HEK293T (cell line): ENCODE measurements around the gene CCDC152.

Source experiments
- CTCF ChIA-PET: fragments of 350-600 bp; formaldehyde crosslinking; extraction: SDS; loops from one replicate; lab custom pipeline; 2021; ENCODE audit warnings: antibody characterized with exemption, inconsistent platforms; lab: Yijun Ruan, JAX
- POLR2A ChIA-PET: fragments of 350-600 bp; formaldehyde crosslinking; extraction: SDS; loops from one replicate; lab custom pipeline; 2020; ENCODE audit warnings: antibody characterized with exemption, inconsistent platforms; lab: Yijun Ruan, JAX
- DNase-seq: peaks from one replicate; pipeline ENCODE4 v3.0.0; 2012; ENCODE audit warnings: mixed read lengths; ENCODE audit errors: extremely low spot score
- ARNT ChIP-seq: fragments of 450-650 bp; IDR thresholded peaks from 2 replicates; pipeline ENCODE4 v1.6.1; 2017; ENCODE audit warnings: mild to moderate bottlenecking
- BHLHE40 ChIP-seq: fragments of 450-650 bp; IDR thresholded peaks from 2 replicates; pipeline ENCODE4 v1.6.1; 2016; ENCODE audit warnings: mild to moderate bottlenecking, moderate library complexity, borderline replicate concordance
- CTBP1 ChIP-seq: fragments of 450-650 bp; IDR thresholded peaks from 2 replicates; pipeline ENCODE4 v1.6.1; 2016; ENCODE audit warnings: borderline replicate concordance
- ELF4 ChIP-seq: fragments of 450-650 bp; IDR thresholded peaks from 2 replicates; pipeline ENCODE4 v1.6.1; 2017; ENCODE audit warnings: antibody characterized with exemption
- FOXA1 ChIP-seq: fragments of 450-650 bp; IDR thresholded peaks from 2 replicates; pipeline ENCODE4 v1.6.1; 2016; ENCODE audit warnings: mild to moderate bottlenecking
- FOXK2 ChIP-seq: fragments of 450-650 bp; IDR thresholded peaks from 2 replicates; pipeline ENCODE4 v1.6.1; 2016; ENCODE audit warnings: mild to moderate bottlenecking
- FOXM1 ChIP-seq: fragments of 450-650 bp; IDR thresholded peaks from 2 replicates; pipeline ENCODE4 v1.6.1; 2017; ENCODE audit warnings: mild to moderate bottlenecking, borderline replicate concordance
- HDGF ChIP-seq: fragments of 450-650 bp; IDR thresholded peaks from 2 replicates; pipeline ENCODE4 v1.6.1; 2017; ENCODE audit warnings: antibody characterized with exemption, borderline replicate concordance
- L3MBTL2 ChIP-seq: fragments of 450-650 bp; conservative IDR thresholded peaks from 2 replicates; pipeline ENCODE4 v1.6.1; 2016; ENCODE audit warnings: mild to moderate bottlenecking
- LEF1 ChIP-seq: fragments of 450-650 bp; IDR thresholded peaks from 2 replicates; pipeline ENCODE4 v1.6.1; 2017; ENCODE audit warnings: mild to moderate bottlenecking, borderline replicate concordance
- NFRKB ChIP-seq: fragments of 450-650 bp; IDR thresholded peaks from 2 replicates; pipeline ENCODE4 v1.6.1; 2016; ENCODE audit warnings: mild to moderate bottlenecking, moderate library complexity
- SP1 ChIP-seq: fragments of 450-650 bp; IDR thresholded peaks from 2 replicates; pipeline ENCODE4 v1.6.1; 2017
- SUZ12 ChIP-seq: fragments of 450-650 bp; IDR thresholded peaks from 2 replicates; pipeline ENCODE4 v1.6.1; 2016; ENCODE audit warnings: mild to moderate bottlenecking
- TARDBP ChIP-seq: fragments of 450-650 bp; IDR thresholded peaks from 2 replicates; pipeline ENCODE4 v1.6.1; 2016
- ZNF384 ChIP-seq: fragments of 450-650 bp; IDR thresholded peaks from 2 replicates; pipeline ENCODE4 v1.6.1; 2016
- TF ChIP-seq, protein P1 (sequence below): fragments of 450-650 bp; IDR thresholded peaks from 2 replicates; pipeline ENCODE4 v1.6.1; 2016

The CCDC152 gene

DNA sequence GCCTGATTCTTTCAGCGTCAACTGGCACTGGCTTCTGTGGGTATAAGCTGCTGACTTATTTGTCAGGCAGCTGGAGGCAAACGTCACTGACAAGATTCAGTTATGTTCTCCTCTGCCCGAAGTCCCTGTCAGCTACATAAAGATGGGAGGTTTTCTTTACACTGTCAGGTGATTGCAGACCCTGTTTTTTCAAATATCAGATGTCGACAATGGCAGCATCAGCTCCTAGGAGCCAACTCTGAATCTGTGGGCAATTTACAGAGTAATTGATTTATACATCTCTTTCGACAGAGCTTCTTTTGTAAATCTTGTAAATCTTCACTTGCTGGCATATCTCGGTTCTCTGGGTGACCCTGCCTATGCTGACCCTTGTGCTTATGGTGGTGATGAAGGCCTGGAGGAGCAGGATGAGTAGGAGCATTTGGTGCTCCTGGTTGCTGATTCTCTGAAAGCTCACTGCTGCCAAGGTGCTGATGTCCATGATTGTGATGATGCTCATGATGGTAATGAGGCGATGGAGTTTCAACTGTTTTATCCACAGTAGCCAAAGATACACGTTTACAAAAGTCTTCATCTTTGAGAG, 44.2 kb downstream of the CCDC152 start:
- ChIA-PET CTCF (no interaction called here), POLR2A (no interaction called here)
- DNase-seq = no peak
- TF ChIP-seq FOXK2 (no peak), HDGF (no peak), L3MBTL2 (no peak), ARNT (no peak), ZNF384 (no peak), SP1 (no peak), TARDBP (no peak), SUZ12 (no peak), BHLHE40 (no peak), FOXM1 (no peak), ELF4 (no peak)

DNA sequence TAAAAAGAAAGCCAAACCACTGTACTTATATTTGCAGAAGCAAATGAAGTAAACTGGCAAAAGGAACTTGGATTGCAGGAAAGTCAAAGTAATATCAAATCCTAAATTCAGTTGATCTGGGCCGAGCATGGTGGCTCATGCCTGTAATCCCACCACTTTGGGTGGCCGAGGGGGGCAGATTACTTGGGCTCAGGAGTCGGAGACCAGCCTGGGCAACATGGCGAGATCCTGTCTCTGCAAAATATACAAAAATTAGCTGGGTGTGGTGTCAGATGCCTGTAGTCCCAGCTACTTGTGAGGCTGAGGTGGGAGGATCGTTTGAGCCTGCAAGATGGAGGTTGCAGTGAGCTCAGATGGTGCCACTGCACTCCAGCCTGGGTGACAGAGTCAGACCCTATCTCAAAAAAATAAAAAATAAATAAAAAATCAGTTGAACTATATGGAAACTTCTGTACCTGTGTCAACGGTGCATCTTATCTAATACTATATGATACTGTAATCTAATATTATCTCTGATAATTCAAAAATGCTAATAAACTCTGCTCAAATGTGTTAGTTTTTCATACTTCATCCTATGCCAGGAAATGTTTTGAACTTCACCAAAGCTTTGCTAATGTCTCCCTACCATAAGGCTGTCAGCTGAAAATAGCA, 45.0 kb downstream of the CCDC152 start:
- ChIA-PET CTCF (no interaction called here), POLR2A (no interaction called here)
- TF ChIP-seq L3MBTL2 (no peak), BHLHE40 (no peak), ELF4 (no peak), NFRKB (no peak), FOXA1 (no peak), CTBP1 (no peak), LEF1 (no peak), SP1 (no peak), SUZ12 (no peak), FOXK2 (no peak), HDGF (no peak), ZNF384 (no peak), FOXM1 (no peak)
- TF ChIP-seq, protein P1, sequence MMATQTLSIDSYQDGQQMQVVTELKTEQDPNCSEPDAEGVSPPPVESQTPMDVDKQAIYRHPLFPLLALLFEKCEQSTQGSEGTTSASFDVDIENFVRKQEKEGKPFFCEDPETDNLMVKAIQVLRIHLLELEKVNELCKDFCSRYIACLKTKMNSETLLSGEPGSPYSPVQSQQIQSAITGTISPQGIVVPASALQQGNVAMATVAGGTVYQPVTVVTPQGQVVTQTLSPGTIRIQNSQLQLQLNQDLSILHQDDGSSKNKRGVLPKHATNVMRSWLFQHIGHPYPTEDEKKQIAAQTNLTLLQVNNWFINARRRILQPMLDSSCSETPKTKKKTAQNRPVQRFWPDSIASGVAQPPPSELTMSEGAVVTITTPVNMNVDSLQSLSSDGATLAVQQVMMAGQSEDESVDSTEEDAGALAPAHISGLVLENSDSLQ = no peak
- no peak for DNase-seq

DNA sequence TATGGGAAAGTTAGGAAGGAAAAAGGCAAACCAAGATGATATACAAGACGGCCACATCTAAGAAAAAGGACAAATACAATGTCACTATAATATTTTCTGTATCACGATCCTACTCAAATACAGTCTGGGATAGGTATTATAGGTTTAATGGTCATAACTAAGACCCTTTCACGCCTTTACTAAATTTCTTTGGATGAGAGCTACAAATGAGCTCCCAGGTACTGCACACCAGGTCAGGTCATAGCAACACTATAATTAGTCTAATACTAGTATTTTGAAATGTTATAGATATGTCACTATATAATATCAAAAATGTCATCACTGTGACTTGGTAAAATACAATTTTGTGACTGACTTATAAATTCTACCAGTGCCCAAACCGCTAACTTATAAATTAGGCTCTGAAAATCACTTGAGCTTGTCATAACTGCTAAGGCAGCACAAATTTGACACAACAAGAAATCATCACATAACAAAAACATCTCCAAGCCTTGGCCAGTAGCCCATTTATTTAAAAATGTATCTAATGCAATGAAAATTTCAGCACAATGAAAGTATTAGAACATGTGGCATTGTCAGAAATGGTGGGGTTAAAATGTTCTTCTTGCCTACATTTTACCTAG, 48.2 kb downstream of the CCDC152 start:
- TF ChIP-seq FOXK2 = no peak
- TF ChIP-seq SP1 = no peak
- no peak for TF ChIP-seq NFRKB
- no peak for TF ChIP-seq FOXM1
- TF ChIP-seq TARDBP = no peak
- no peak for TF ChIP-seq FOXA1
- no peak for TF ChIP-seq SUZ12
- TF ChIP-seq ELF4 = no peak
- no peak for TF ChIP-seq ARNT
- TF ChIP-seq BHLHE40 = no peak
- CTCF ChIA-PET = no interaction called here
- DNase-seq = no peak
- POLR2A ChIA-PET = no interaction called here

DNA sequence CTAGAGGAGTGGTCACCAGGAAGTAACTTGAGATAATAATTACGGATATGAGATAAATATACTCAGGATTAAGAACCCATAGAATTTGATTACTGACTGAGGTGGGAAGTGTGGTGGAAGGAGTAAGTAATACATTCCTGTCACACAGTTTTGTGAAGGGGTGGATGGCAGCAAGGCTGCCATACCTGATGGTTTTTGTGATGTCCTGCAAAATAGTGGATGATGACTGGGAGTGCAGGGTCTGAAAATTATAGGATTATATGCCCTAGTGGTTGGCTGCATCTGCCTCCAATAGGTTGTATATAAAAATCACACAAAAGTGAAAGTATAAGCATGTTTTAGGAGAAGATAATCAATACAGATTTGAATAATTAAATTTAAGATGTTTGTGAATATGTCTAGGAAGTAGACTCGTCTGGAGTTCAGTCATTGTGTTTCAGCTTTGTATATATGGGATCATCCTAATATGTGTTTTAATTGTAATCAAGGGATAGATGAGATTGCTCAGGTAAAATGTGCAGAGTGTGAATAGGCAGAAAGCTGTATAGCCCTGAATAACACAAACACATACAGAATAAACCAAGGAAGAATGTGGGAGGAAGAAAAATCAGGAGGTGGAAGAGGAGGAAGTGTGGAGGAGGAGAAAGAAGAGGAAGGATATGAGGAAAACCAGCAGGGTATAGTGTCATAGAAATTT, 49.5 kb downstream of the CCDC152 start:
- ChIA-PET POLR2A (no interaction called here), CTCF (no interaction called here)
- DNase-seq = no peak
- TF ChIP-seq L3MBTL2 (no peak), SUZ12 (no peak), ZNF384 (no peak), CTBP1 (no peak), FOXK2 (no peak), FOXA1 (no peak), ARNT (no peak), BHLHE40 (no peak), TARDBP (no peak), NFRKB (no peak), ELF4 (no peak), HDGF (no peak), SP1 (no peak), FOXM1 (no peak), LEF1 (no peak)
- TF ChIP-seq, protein P1 = no peak

DNA sequence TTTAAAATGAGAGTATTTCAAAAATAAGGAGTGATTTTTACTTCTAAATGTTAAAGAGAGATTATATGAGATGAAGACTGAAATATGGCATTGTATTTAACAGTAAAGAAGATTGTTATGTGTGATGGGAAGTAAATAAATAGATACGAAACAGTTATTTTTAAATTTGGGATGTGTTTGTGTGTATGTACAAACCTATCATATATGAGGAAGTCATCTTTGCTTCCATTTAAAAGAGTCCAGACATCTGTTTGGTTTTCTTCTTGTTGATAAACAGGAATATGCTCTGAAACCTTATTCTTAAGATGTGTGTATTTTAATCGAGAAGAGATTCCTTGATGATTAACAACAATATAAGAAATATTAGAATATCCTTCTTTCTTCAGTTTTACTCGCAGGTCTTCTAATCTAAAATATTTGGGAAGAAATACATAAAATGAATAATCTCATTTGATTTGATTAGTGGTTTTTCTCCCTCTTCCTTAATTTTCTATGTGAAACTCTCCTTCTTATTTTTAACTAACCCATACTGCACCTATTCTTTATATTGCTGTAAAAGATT, 50.2 kb downstream of the CCDC152 start:
- ChIA-PET POLR2A (no interaction called here), CTCF (no interaction called here)

More for the DNA sequence above, 50.2 kb downstream of the CCDC152 start:
- DNase-seq = no peak
- TF ChIP-seq TARDBP (no peak), FOXM1 (no peak), L3MBTL2 (no peak), ZNF384 (no peak), FOXK2 (no peak), HDGF (no peak), ELF4 (no peak), ARNT (no peak), BHLHE40 (no peak), SUZ12 (no peak), CTBP1 (no peak), SP1 (no peak), LEF1 (no peak)
- TF ChIP-seq, protein P1 = no peak
